Measurements from ENCODE around the gene SYT11.
"Not testable (repeated sequence)": the region's sequence is repeated elsewhere in the genome, so short reads cannot be mapped to it uniquely, and the experiment has no call there.

The SYT11 gene

GRCh38 chr1:155880251-155880650 is 20.9 kb downstream of the SYT11 start:
- H3K27me3 ChIP-seq (ENCODE audit: low read depth) = peaks cover 4% of the 10 kb centered on the region; the same call in 1 of the 2 replicates
- no peaks in the 10 kb centered on the region for H3K4me1 ChIP-seq
- H3K9me3 ChIP-seq = no peaks in the 10 kb centered on the region
- H3K4me3 ChIP-seq = no peak overlapping the region
- H3K36me3 ChIP-seq (replicated peaks) = no peaks in the 10 kb centered on the region
- no peak for DNase-seq (ENCODE audit: low spot score in 2 of 2)
- in situ Hi-C loops (cut with MboI; ENCODE audit: low sequenced_read_pairs) = no loop called here

- DNase-seq (ENCODE audit: low spot score in 2 of 2) = no peak
- Histone ChIP-seq H3K4me3 (no peak overlapping the region), H3K9me3 (no peaks in the 10 kb centered on the region), H3K27me3 (ENCODE audit: low read depth) (peaks cover 4% of the 10 kb centered on the region; the same call in 1 of the 2 replicates), H3K4me1 (no peaks in the 10 kb centered on the region), H3K36me3 (replicated peaks) (no peaks in the 10 kb centered on the region)
- in situ Hi-C loops (cut with MboI; ENCODE audit: low sequenced_read_pairs) = no loop called here
Observed at GRCh38 chr1:155880950-155881349, 21.6 kb downstream of the SYT11 start.

GRCh38 chr1:155882235-155882634 is 22.9 kb downstream of the SYT11 start:
- H3K36me3 ChIP-seq (replicated peaks) = no peaks in the 10 kb centered on the region
- peaks cover 4% of the 10 kb centered on the region; the same call in 1 of the 2 replicates for H3K27me3 ChIP-seq (ENCODE audit: low read depth)
- no peaks in the 10 kb centered on the region for H3K9me3 ChIP-seq
- no peak overlapping the region for H3K4me3 ChIP-seq
- in situ Hi-C loops (cut with MboI; ENCODE audit: low sequenced_read_pairs) = no loop called here
- DNase-seq (ENCODE audit: low spot score in 2 of 2) = no peak
- no peaks in the 10 kb centered on the region for H3K4me1 ChIP-seq

- in situ Hi-C loops (cut with MboI; ENCODE audit: low sequenced_read_pairs) = no loop called here
- DNase-seq (ENCODE audit: low spot score in 2 of 2) = no peak
- Histone ChIP-seq H3K9me3 (no peaks in the 10 kb centered on the region), H3K27me3 (ENCODE audit: low read depth) (peaks cover 4% of the 10 kb centered on the region; the same call in 1 of the 2 replicates), H3K4me1 (no peaks in the 10 kb centered on the region), H3K36me3 (replicated peaks) (no peaks in the 10 kb centered on the region), H3K4me3 (no peak overlapping the region)
Observed at GRCh38 chr1:155882766-155883165, 23.4 kb downstream of the SYT11 start.

GRCh38 chr1:155884031-155884960 is 24.9 kb downstream of the SYT11 start:
- Histone ChIP-seq H3K9me3 (no peaks in the 10 kb centered on the region), H3K36me3 (replicated peaks) (no peaks in the 10 kb centered on the region), H3K27me3 (ENCODE audit: low read depth) (peaks cover 4% of the 10 kb centered on the region; the same call in 1 of the 2 replicates), H3K4me1 (no peaks in the 10 kb centered on the region), H3K4me3 (no peak overlapping the region)
- in situ Hi-C loops (cut with MboI; ENCODE audit: low sequenced_read_pairs) = no loop called here
- DNase-seq (ENCODE audit: low spot score in 2 of 2) = no peak

GRCh38 chr1:155884982-155885381 is 25.6 kb downstream of the SYT11 start:
- DNase-seq (ENCODE audit: low spot score in 2 of 2) = no peak
- no peak overlapping the region for H3K4me3 ChIP-seq
- no peaks in the 10 kb centered on the region for H3K4me1 ChIP-seq
- H3K9me3 ChIP-seq = no peaks in the 10 kb centered on the region
- H3K27me3 ChIP-seq (ENCODE audit: low read depth) = peaks cover 4% of the 10 kb centered on the region; the same call in 1 of the 2 replicates
- in situ Hi-C loops (cut with MboI; ENCODE audit: low sequenced_read_pairs) = no loop called here
- no peaks in the 10 kb centered on the region for H3K36me3 ChIP-seq (replicated peaks)

- no peak overlapping the region for H3K4me3 ChIP-seq
- no peaks in the 10 kb centered on the region for H3K9me3 ChIP-seq
- H3K27me3 ChIP-seq (ENCODE audit: low read depth) = peaks cover 1% of the 10 kb centered on the region; the same call in 1 of the 2 replicates
- no peaks in the 10 kb centered on the region for H3K4me1 ChIP-seq
- in situ Hi-C loops (cut with MboI; ENCODE audit: low sequenced_read_pairs) = no loop called here
- DNase-seq (ENCODE audit: low spot score in 2 of 2) = no peak
- no peaks in the 10 kb centered on the region for H3K36me3 ChIP-seq (replicated peaks)
Observed at GRCh38 chr1:155888481-155888880, 29.1 kb downstream of the SYT11 start.

GRCh38 chr1:155889566-155889965 is 30.2 kb downstream of the SYT11 start:
- H3K4me1 ChIP-seq = no peaks in the 10 kb centered on the region
- DNase-seq (ENCODE audit: low spot score in 2 of 2) = no peak
- H3K27me3 ChIP-seq (ENCODE audit: low read depth) = no peaks in the 10 kb centered on the region
- no peaks in the 10 kb centered on the region for H3K36me3 ChIP-seq (replicated peaks)
- in situ Hi-C loops (cut with MboI; ENCODE audit: low sequenced_read_pairs) = no loop called here
- H3K9me3 ChIP-seq = no peaks in the 10 kb centered on the region
- H3K4me3 ChIP-seq = no peak overlapping the region

GRCh38 chr1:155890251-155890650 is 30.9 kb downstream of the SYT11 start:
- Histone ChIP-seq H3K36me3 (replicated peaks) (no peaks in the 10 kb centered on the region), H3K4me1 (no peaks in the 10 kb centered on the region), H3K27me3 (ENCODE audit: low read depth) (no peaks in the 10 kb centered on the region), H3K4me3 (no peak overlapping the region), H3K9me3 (no peaks in the 10 kb centered on the region)
- in situ Hi-C loops (cut with MboI; ENCODE audit: low sequenced_read_pairs) = no loop called here
- no peak for DNase-seq (ENCODE audit: low spot score in 2 of 2)

- Histone ChIP-seq H3K27me3 (ENCODE audit: low read depth) (no peaks in the 10 kb centered on the region), H3K4me3 (no peak overlapping the region), H3K4me1 (no peaks in the 10 kb centered on the region), H3K9me3 (no peaks in the 10 kb centered on the region), H3K36me3 (replicated peaks) (peaks cover 9% of the 10 kb centered on the region)
- no peak for DNase-seq (ENCODE audit: low spot score in 2 of 2)
- in situ Hi-C loops (cut with MboI; ENCODE audit: low sequenced_read_pairs) = no loop called here
Observed at GRCh38 chr1:155892796-155893195, 33.4 kb downstream of the SYT11 start.

- in situ Hi-C loops (cut with MboI; ENCODE audit: low sequenced_read_pairs) = no loop called here
Observed at GRCh38 chr1:155893389-155894142, 34.2 kb downstream of the SYT11 start.

GRCh38 chr1:155895617-155896016 is 36.2 kb downstream of the SYT11 start:
- DNase-seq (ENCODE audit: low spot score in 2 of 2); H3K4me1 ChIP-seq; H3K4me3 ChIP-seq; H3K27me3 ChIP-seq (ENCODE audit: low read depth); H3K9me3 ChIP-seq; in situ Hi-C loops (cut with MboI; ENCODE audit: low sequenced_read_pairs): not testable (repeated sequence)
- H3K36me3 ChIP-seq (replicated peaks) = peaks cover 30% of the 10 kb centered on the region

More at GRCh38 chr1:155893389-155894142, 34.2 kb downstream of the SYT11 start:
- no peaks in the 10 kb centered on the region for H3K27me3 ChIP-seq (ENCODE audit: low read depth)
- no peaks in the 10 kb centered on the region for H3K4me1 ChIP-seq
- DNase-seq (ENCODE audit: low spot score in 2 of 2) = no peak
- no peak overlapping the region for H3K4me3 ChIP-seq
- H3K9me3 ChIP-seq = no peaks in the 10 kb centered on the region
- peaks cover 10% of the 10 kb centered on the region for H3K36me3 ChIP-seq (replicated peaks)

GRCh38 chr1:155896476-155896875 is 37.1 kb downstream of the SYT11 start:
- H3K4me3 ChIP-seq; H3K27me3 ChIP-seq (ENCODE audit: low read depth); H3K9me3 ChIP-seq; DNase-seq (ENCODE audit: low spot score in 2 of 2); H3K4me1 ChIP-seq; in situ Hi-C loops (cut with MboI; ENCODE audit: low sequenced_read_pairs): not testable (repeated sequence)
- H3K36me3 ChIP-seq (replicated peaks) = peaks cover 39% of the 10 kb centered on the region

GRCh38 chr1:155897746-155898145 is 38.4 kb downstream of the SYT11 start:
- no peak for DNase-seq (ENCODE audit: low spot score in 2 of 2)
- H3K9me3 ChIP-seq = no peaks in the 10 kb centered on the region
- no peak overlapping the region for H3K4me3 ChIP-seq
- no peaks in the 10 kb centered on the region for H3K27me3 ChIP-seq (ENCODE audit: low read depth)
- no peaks in the 10 kb centered on the region; the same call in 1 of the 2 replicates for H3K4me1 ChIP-seq
- peaks cover 49% of the 10 kb centered on the region for H3K36me3 ChIP-seq (replicated peaks)
- in situ Hi-C loops (cut with MboI; ENCODE audit: low sequenced_read_pairs) = no loop called here

Measured in HAP-1 (cell line).